ENCODE data around the gene NDUFAF8.

DNA sequence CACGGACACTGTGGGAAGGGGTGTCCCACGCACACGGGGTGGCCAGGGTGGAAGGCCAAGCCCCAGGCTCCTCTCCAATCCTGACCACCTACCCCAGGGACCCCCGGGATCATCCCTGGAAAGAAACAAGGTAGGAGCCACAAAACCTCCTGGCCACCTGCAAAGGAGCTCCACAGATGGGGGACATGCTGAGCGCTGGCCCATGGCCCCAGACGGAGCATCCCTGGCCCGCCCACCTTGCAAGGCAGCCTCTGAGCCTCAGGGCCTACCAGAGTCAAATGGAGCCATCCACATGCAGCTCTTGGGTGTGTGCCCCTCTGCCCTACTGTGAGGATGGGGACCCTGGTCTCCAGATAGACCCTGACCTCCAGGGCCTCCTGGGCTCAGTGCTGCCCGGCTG, 39.7 kb downstream of the NDUFAF8 start:
- TF ChIP-seq GATA3 (IDR thresholded peaks at IDR 0.05; ENCODE audit: low read depth, low read length), result no peak
- TF ChIP-seq GATA2 (IDR thresholded peaks at IDR 0.05; ENCODE audit: low read depth, low read length), result no peak

Measured in SH-SY5Y (cell line).